ENCODE results near the gene LCN9. TPM values are rescaled to one million over a fixed set of nuclear protein-coding genes. Genes with fewer than 3 reads are reported as not detected.

Gene LCN9
- total RNA-seq, 3 donors from 2014 or later: 0.64 TPM; not detected in 2

- Histone ChIP-seq H3K27ac (no peak overlapping the region), H3K4me3 (no peak overlapping the region), H3K4me1 (no peaks in the 10 kb centered on the region), H3K9me3 (no peaks in the 10 kb centered on the region), H3K36me3 (no peaks in the 10 kb centered on the region), H3K27me3 (peaks cover 0 to 51% of the 10 kb centered on the region in 2 donors)
- TF ChIP-seq POLR2AphosphoS5 (IDR thresholded peaks at IDR 0.05): no peak
- TF ChIP-seq POLR2A (IDR thresholded peaks at IDR 0.05): no peak
- no peak for TF ChIP-seq CTCF (IDR thresholded peaks at IDR 0.05)
- no peak for DNase-seq (ENCODE audit: low spot score in 2 of 2)
- intact Hi-C loops (cut with DNase I; ENCODE audit: low total_unique reads): loop anchor here (5.0 kb wide), 1 partner anchor 634 kb away; no protein-coding TSS in a partner anchor
Observed at GRCh38 chr9:135690836-135691570, 27.9 kb downstream of the LCN9 start.

GRCh38 chr9:135692410-135692809 lies 29.3 kb downstream of the LCN9 start:
- no peaks in the 10 kb centered on the region for H3K36me3 ChIP-seq
- peaks cover 0 to 46% of the 10 kb centered on the region in 2 donors for H3K27me3 ChIP-seq
- no peak overlapping the region for H3K27ac ChIP-seq
- H3K4me1 ChIP-seq: no peaks in the 10 kb centered on the region
- no peak for DNase-seq (ENCODE audit: low spot score in 2 of 2)
- intact Hi-C loops (cut with DNase I; ENCODE audit: low total_unique reads): loop anchor here (5.0 kb wide), 1 partner anchor 635 kb away; no protein-coding TSS in a partner anchor
- no peak overlapping the region for H3K4me3 ChIP-seq
- no peak for TF ChIP-seq POLR2A (IDR thresholded peaks at IDR 0.05)
- no peaks in the 10 kb centered on the region for H3K9me3 ChIP-seq

GRCh38 chr9:135693265-135693664 lies 30.2 kb downstream of the LCN9 start:
- peaks cover 0 to 41% of the 10 kb centered on the region in 2 donors for H3K27me3 ChIP-seq
- no peaks in the 10 kb centered on the region for H3K36me3 ChIP-seq
- no peak for DNase-seq (ENCODE audit: low spot score in 2 of 2)
- intact Hi-C loops (cut with DNase I; ENCODE audit: low total_unique reads): loop anchor here (5.0 kb wide), 1 partner anchor 636 kb away; no protein-coding TSS in a partner anchor
- no peak overlapping the region for H3K4me3 ChIP-seq
- no peaks in the 10 kb centered on the region for H3K9me3 ChIP-seq
- H3K4me1 ChIP-seq: no peaks in the 10 kb centered on the region
- TF ChIP-seq POLR2A (IDR thresholded peaks at IDR 0.05) (no peak), CTCF (IDR thresholded peaks at IDR 0.05) (no peak), POLR2AphosphoS5 (IDR thresholded peaks at IDR 0.05) (no peak)
- H3K27ac ChIP-seq: no peak overlapping the region

GRCh38 chr9:135693771-135694170 lies 30.7 kb downstream of the LCN9 start:
- no peaks in the 10 kb centered on the region for H3K9me3 ChIP-seq
- no peak overlapping the region for H3K4me3 ChIP-seq
- H3K4me1 ChIP-seq: no peaks in the 10 kb centered on the region
- no peak overlapping the region for H3K27ac ChIP-seq
- no peak for DNase-seq (ENCODE audit: low spot score in 2 of 2)
- H3K27me3 ChIP-seq: peaks cover 0 to 41% of the 10 kb centered on the region in 2 donors
- H3K36me3 ChIP-seq: no peaks in the 10 kb centered on the region
- TF ChIP-seq POLR2AphosphoS5 (IDR thresholded peaks at IDR 0.05) (no peak), POLR2A (IDR thresholded peaks at IDR 0.05) (no peak), CTCF (IDR thresholded peaks at IDR 0.05) (no peak)
- intact Hi-C loops (cut with DNase I; ENCODE audit: low total_unique reads): loop anchor here (5.0 kb wide), 1 partner anchor 636 kb away; no protein-coding TSS in a partner anchor

GRCh38 chr9:135694414-135694813 lies 31.3 kb downstream of the LCN9 start:
- Histone ChIP-seq H3K4me3 (no peak overlapping the region), H3K27ac (no peak overlapping the region), H3K9me3 (no peaks in the 10 kb centered on the region), H3K27me3 (peaks cover 0 to 37% of the 10 kb centered on the region in 2 donors), H3K36me3 (no peaks in the 10 kb centered on the region), H3K4me1 (no peaks in the 10 kb centered on the region)
- no peak for DNase-seq (ENCODE audit: low spot score in 2 of 2)
- TF ChIP-seq POLR2AphosphoS5 (IDR thresholded peaks at IDR 0.05): no peak
- TF ChIP-seq CTCF (IDR thresholded peaks at IDR 0.05): no peak
- no peak for TF ChIP-seq POLR2A (IDR thresholded peaks at IDR 0.05)
- intact Hi-C loops (cut with DNase I; ENCODE audit: low total_unique reads): loop anchor here (5.0 kb wide), 1 partner anchor 637 kb away; no protein-coding TSS in a partner anchor
